Keratinocyte (primary cell): Measurements from ENCODE around the gene KIF13A.

Experiments used
- CTCF ChIP-seq, 3 experiments: IDR thresholded peaks in 1 of 3; conservative IDR thresholded peaks in 1 of 3; optimal IDR thresholded peaks in 1 of 3; 2 replicates in 2 of 3; 3 replicates in 1 of 3; pipeline versions ENCODE3 to v1.5.1; 2011; ENCODE audit warnings: low read length in 3 of 3, mild to moderate bottlenecking in 3 of 3, moderate library complexity in 2 of 3, control low read depth in 1 of 3, inconsistent platforms in 1 of 3; ENCODE audit not compliant: insufficient read depth in 2 of 3; ENCODE audit errors: extremely low read depth in 1 of 3
- EZH2 ChIP-seq: IDR thresholded peaks from one replicate; pipeline ENCODE4 v1.6.1; 2012; ENCODE audit warnings: inconsistent platforms, mild to moderate bottlenecking, low read length, moderate library complexity

- TF ChIP-seq CTCF (optimal IDR thresholded peaks at IDR 0.05 in 1 of 3, IDR thresholded peaks at IDR 0.05 in 1 of 3, conservative IDR thresholded peaks at IDR 0.05 in 1 of 3; ENCODE audit: extremely low read depth in 1 of 3, insufficient read depth in 2 of 3, low read length in 3 of 3) = no peak
- no peak for TF ChIP-seq EZH2
These were observed 42.3 kb downstream of the KIF13A start for GRCh38 chr6:17945111-17945510.
